ENCODE data around the gene UBE3B.

GRCh38 chr12:109554761-109555160 lies 77.3 kb downstream of the UBE3B start:
- no peak for TF ChIP-seq CTCF (IDR thresholded peaks at IDR 0.05; ENCODE audit: low read depth, low read length, poor library complexity, severe bottlenecking)
- TF ChIP-seq EZH2phosphoT487 (IDR thresholded peaks at IDR 0.05; ENCODE audit: borderline replicate concordance, low read length): no peak

All from DOHH2 (cell line).